Mesendoderm (in vitro differentiated cells): ENCODE measurements around the gene WNK2.
A peak's percentile ranks its signal among the peaks of the same experiment; 100 is the strongest.

Experiments
- DNase-seq: peaks from one replicate; pipeline ENCODE4 v3.0.0; 2013
- H2AK5ac ChIP-seq: 2 replicates; pipeline ENCODE4 v1.6.1; 2013; ENCODE audit warnings: low read length, inconsistent platforms
- H2BK120ac ChIP-seq: 2 replicates; pipeline ENCODE4 v1.6.1; 2013; ENCODE audit warnings: low read depth, mild to moderate bottlenecking, low read length, moderate library complexity, mixed read lengths
- H2BK15ac ChIP-seq: replicated peaks from 2 replicates; pipeline ENCODE4 v1.6.1; 2013; ENCODE audit warnings: low read depth, mild to moderate bottlenecking, moderate library complexity
- H2BK5ac ChIP-seq: 2 replicates; pipeline ENCODE4 v1.6.1; 2013; ENCODE audit warnings: low read length, inconsistent platforms
- H3K18ac ChIP-seq: 2 replicates; pipeline ENCODE4 v1.6.1; 2013; ENCODE audit warnings: mild to moderate bottlenecking, low read length, mixed read lengths
- H3K23ac ChIP-seq: one replicate; pipeline ENCODE4 v1.6.1; 2013; ENCODE audit warnings: low read length
- H3K27ac ChIP-seq: 2 replicates; pipeline ENCODE4 v1.5.1; 2013; ENCODE audit warnings: low read depth, mild to moderate bottlenecking, inconsistent platforms, low read length, moderate library complexity
- H3K27me3 ChIP-seq: 2 replicates; pipeline ENCODE4 v1.6.1; 2013; ENCODE audit warnings: low read length, control low read depth, mild to moderate bottlenecking, inconsistent platforms; ENCODE audit not compliant: insufficient read depth, poor library complexity
- H3K36me3 ChIP-seq: 2 replicates; pipeline ENCODE4 v1.6.1; 2013; ENCODE audit warnings: low read length, inconsistent platforms; ENCODE audit not compliant: control insufficient read depth, insufficient read depth
- H3K4ac ChIP-seq: one replicate; pipeline ENCODE4 v1.6.1; 2013; ENCODE audit warnings: low read depth, mild to moderate bottlenecking, low read length, moderate library complexity
- H3K4me1 ChIP-seq: 2 replicates; pipeline ENCODE4 v1.6.1; 2013; ENCODE audit warnings: low read depth, low read length, inconsistent platforms; ENCODE audit not compliant: control insufficient read depth
- H3K4me2 ChIP-seq: 2 replicates; pipeline ENCODE4 v1.6.1; 2013; ENCODE audit warnings: low read length
- H3K4me3 ChIP-seq: 2 replicates; pipeline ENCODE4 v1.5.1; 2013; ENCODE audit warnings: mild to moderate bottlenecking, low read length
- H3K56ac ChIP-seq: one replicate; pipeline ENCODE4 v1.6.1; 2013; ENCODE audit warnings: low read length
- H3K79me1 ChIP-seq: 2 replicates; pipeline ENCODE4 v1.6.1; 2013; ENCODE audit warnings: low read length, inconsistent platforms
- H3K79me2 ChIP-seq: 2 replicates; pipeline ENCODE4 v1.6.1; 2013; ENCODE audit warnings: mild to moderate bottlenecking, low read length; ENCODE audit not compliant: control insufficient read depth, insufficient read depth
- H3K9ac ChIP-seq: 2 replicates; pipeline ENCODE4 v1.6.1; 2013; ENCODE audit warnings: low read length, inconsistent platforms
- H4K5ac ChIP-seq: one replicate; pipeline ENCODE4 v1.6.1; 2013; ENCODE audit warnings: low read length
- H4K8ac ChIP-seq: one replicate; pipeline ENCODE4 v1.6.1; 2013; ENCODE audit warnings: low read depth, mild to moderate bottlenecking, control low read depth, low read length, moderate library complexity
- WGBS: extraction: QIAGEN DNeasy Blood & Tissue Kit; methylation state at CpG from one replicate; pipeline ENCODE4 v1.1.7; 2013; ENCODE audit warnings: low lambda C conversion rate, missing lambda C conversion rate; ENCODE audit not compliant: insufficient coverage; ENCODE audit errors: extremely low coverage; 5-methylcytosine and 5-hydroxymethylcytosine counted together

WNK2 gene

DNA sequence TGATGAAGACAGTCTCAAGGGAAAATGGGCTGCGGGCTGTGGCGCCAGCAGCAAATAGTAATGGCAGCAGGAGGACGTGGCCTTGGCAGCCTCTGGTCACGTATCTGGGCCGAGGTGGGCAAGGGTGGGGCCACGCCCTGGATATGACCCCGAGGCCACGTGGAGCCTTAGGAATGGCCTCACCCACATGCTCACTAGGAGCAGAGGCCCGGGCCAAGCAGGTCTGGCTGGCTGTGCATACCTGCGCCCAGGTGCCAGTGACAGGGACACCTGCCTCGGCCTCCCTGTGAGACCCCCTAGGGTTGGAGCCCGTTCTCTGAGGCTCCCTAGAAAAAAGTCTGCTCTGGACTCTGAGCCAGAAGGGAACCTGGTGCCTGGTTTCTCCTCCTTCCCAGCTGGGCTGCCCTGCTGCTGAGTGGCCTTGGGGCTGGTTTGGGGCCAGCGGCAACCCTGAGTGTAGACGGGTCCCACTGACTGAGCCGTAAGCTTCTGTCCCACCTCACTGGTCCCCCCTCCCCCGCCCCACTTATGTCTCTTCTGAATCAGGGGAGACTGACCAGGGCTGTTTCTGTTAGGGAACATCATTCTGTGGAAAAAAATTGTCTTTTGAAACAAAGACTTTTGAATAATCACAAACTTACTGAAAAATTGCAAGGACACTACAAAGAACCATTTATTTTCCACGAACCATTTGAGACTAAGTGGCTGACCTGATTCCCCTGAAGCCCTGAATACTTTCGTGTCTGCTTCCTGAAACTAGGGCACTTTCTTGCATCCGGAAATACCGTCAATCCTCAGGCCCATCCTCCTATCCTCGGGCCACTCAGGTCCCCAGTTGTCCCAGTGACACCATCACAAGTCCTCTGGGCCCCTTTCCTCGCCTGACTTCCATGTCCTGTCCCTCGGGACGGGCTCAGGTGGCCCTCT is 60.8 kb downstream of the WNK2 start:
- Histone ChIP-seq H3K56ac (peak overlapping the region; percentile 15), H3K79me1 (no peaks in the 10 kb centered on the region), H3K4me1 (no peaks in the 10 kb centered on the region), H3K27me3 (no peaks in the 10 kb centered on the region), H3K36me3 (no peaks in the 10 kb centered on the region), H3K23ac (no peak overlapping the region), H3K4ac (no peak overlapping the region), H3K4me3 (no peak overlapping the region), H3K18ac (no peak overlapping the region), H3K79me2 (no peaks in the 10 kb centered on the region), H2BK15ac (no peak overlapping the region), H4K5ac (no peak overlapping the region), H2BK120ac (no peak overlapping the region), H4K8ac (no peak overlapping the region), H3K4me2 (no peak overlapping the region), H3K27ac (no peak overlapping the region), H2AK5ac (no peak overlapping the region), H3K9ac (no peak overlapping the region), H2BK5ac (no peak overlapping the region)
- DNase-seq, result no peak
- no CpG with 5 or more reads among the region's 24 CpGs for WGBS

DNA sequence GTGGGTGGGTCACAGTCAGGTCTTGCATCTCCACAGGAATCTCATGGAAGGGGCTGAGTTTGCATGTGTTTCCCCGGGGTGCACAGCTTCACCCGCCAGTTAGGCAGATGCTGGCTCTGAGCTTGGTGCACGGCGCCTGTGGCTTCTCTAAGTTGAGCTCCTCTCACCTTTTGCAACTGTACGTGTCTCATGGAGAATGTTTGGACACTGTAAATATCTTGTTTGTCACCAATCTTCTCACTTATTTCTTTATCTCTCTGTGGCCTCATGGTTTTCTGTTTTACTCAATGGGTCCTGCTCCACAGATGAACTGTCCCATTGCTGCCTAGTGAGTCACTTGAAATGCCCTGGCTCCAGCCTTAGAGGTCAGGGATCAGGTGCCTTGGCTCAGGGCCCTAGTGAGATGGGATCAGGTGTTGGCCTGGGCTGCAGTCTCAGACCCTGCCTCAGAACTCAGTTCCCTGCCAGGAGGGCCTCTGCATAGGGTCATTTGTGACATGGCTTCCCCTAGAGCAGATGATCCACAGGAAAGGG is 61.6 kb downstream of the WNK2 start:
- Histone ChIP-seq H3K27ac (no peak overlapping the region), H3K36me3 (no peaks in the 10 kb centered on the region), H3K4me2 (no peak overlapping the region), H4K5ac (no peak overlapping the region), H3K79me2 (no peaks in the 10 kb centered on the region), H3K9ac (no peak overlapping the region), H3K79me1 (no peaks in the 10 kb centered on the region), H2BK120ac (no peak overlapping the region), H3K27me3 (no peaks in the 10 kb centered on the region), H3K56ac (no peak overlapping the region), H3K4ac (no peak overlapping the region), H2BK5ac (no peak overlapping the region), H3K18ac (no peak overlapping the region), H3K4me1 (no peaks in the 10 kb centered on the region), H3K23ac (no peak overlapping the region), H2BK15ac (no peak overlapping the region), H4K8ac (no peak overlapping the region), H2AK5ac (no peak overlapping the region), H3K4me3 (no peak overlapping the region)
- no peak for DNase-seq
- no CpG with 5 or more reads among the region's 5 CpGs for WGBS

DNA sequence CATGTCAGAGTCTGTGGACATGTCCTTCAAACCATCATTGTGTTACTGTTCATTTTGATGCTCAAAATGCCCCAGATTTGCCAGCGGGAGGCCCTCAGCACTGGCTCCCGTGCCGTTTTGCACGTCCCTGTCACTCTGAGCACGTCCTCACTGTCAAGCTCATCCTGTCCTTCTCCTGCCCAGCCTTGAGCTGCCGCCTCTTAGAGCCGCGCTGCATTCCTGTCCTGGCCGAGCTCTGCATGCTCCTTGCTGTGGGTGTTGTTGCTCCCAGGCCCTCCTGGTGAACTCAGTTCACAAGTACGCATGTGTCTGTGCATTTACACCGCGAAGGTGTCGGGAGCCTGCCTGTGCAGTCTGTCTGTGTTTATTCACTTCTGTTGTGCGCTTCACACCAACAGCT is 62.2 kb downstream of the WNK2 start:
- no peaks in the 10 kb centered on the region for H3K36me3 ChIP-seq
- no peaks in the 10 kb centered on the region for H3K27me3 ChIP-seq
- H2BK5ac ChIP-seq, result no peak overlapping the region
- H4K5ac ChIP-seq, result no peak overlapping the region
- H2AK5ac ChIP-seq, result no peak overlapping the region
- H3K79me1 ChIP-seq, result no peaks in the 10 kb centered on the region
- DNase-seq, result no peak
- no peak overlapping the region for H3K23ac ChIP-seq
- H3K4me2 ChIP-seq, result no peak overlapping the region
- H2BK15ac ChIP-seq, result no peak overlapping the region
- no peak overlapping the region for H3K4ac ChIP-seq
- no peak overlapping the region for H3K56ac ChIP-seq
- no peak overlapping the region for H4K8ac ChIP-seq
- no peak overlapping the region for H3K27ac ChIP-seq
- no CpG with 5 or more reads among the region's 14 CpGs for WGBS
- no peaks in the 10 kb centered on the region for H3K79me2 ChIP-seq
- no peak overlapping the region for H3K9ac ChIP-seq
- no peaks in the 10 kb centered on the region for H3K4me1 ChIP-seq
- H3K18ac ChIP-seq, result no peak overlapping the region
- no peak overlapping the region for H2BK120ac ChIP-seq
- H3K4me3 ChIP-seq, result no peak overlapping the region

DNA sequence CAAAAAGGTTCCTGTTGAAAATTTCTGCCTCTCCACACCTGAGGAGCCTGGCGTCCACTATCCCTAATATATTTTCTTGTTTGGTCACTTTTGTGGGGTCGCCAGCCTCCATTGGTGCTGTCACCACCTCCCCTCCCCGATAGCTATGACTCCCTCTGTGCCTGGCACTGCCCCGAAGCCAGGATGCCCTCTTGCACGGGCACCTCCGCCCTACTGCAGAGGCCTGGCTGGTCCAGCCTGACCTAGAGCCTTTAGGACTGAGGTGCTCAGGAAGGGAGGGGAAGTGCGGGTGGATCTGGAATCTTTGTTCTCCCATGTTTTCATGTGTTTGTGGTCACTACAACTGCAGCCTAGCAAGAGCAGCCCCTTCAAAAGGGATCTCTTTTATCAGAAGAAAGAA is 62.6 kb downstream of the WNK2 start:
- no peak overlapping the region for H2BK5ac ChIP-seq
- H3K4me1 ChIP-seq, result no peaks in the 10 kb centered on the region
- no peaks in the 10 kb centered on the region for H3K27me3 ChIP-seq
- H3K27ac ChIP-seq, result no peak overlapping the region
- no peak overlapping the region for H3K4me2 ChIP-seq
- H3K79me1 ChIP-seq, result no peaks in the 10 kb centered on the region
- H4K5ac ChIP-seq, result no peak overlapping the region
- WGBS, result no CpG with 5 or more reads among the region's 7 CpGs
- no peak overlapping the region for H3K4me3 ChIP-seq
- no peak for DNase-seq
- no peak overlapping the region for H2BK120ac ChIP-seq
- H4K8ac ChIP-seq, result no peak overlapping the region
- no peak overlapping the region for H3K4ac ChIP-seq
- H3K9ac ChIP-seq, result no peak overlapping the region
- H3K36me3 ChIP-seq, result no peaks in the 10 kb centered on the region
- no peak overlapping the region for H3K56ac ChIP-seq
- H3K18ac ChIP-seq, result no peak overlapping the region
- no peak overlapping the region for H2BK15ac ChIP-seq
- no peak overlapping the region for H3K23ac ChIP-seq
- H3K79me2 ChIP-seq, result no peaks in the 10 kb centered on the region
- H2AK5ac ChIP-seq, result no peak overlapping the region

DNA sequence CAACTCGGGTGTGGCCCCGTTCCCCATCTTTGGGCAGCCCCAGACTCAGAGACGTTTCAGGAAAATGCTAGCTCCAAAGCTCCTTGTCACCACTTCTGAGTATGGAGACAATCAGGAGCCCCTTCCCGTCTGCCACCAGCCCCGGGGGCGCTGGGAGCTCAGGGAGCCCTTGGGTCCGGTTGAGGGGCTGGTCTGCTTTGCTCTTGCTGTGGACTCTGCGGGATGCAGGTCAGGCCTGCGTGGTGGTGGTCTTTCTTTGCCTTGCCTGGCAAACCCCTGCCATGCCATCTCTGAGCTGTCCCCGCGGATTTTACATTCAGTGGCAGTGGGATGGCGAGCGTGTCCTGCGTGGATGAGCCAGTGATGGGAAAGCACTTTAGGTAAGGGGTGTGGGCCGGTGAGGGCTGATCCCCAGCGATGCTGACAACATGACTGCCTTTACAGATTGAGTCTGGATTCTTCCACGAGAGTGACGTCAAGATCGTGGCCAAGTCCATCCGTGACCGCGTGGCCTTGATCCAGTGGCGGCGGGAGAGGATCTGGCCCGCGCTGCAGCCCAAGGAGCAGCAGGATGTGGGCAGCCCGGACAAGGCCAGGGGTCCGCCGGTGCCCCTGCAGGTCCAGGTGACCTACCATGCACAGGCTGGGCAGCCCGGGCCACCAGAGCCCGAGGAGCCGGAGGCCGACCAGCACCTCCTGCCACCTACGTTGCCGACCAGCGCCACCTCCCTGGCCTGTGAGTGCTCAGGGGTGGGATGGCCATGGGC is 63.3 kb downstream of the WNK2 start:
- no peaks in the 10 kb centered on the region for H3K79me1 ChIP-seq
- no peak overlapping the region for H3K23ac ChIP-seq
- H3K4ac ChIP-seq, result no peak overlapping the region
- H4K5ac ChIP-seq, result no peak overlapping the region
- H3K56ac ChIP-seq, result no peak overlapping the region
- no peaks in the 10 kb centered on the region for H3K4me1 ChIP-seq
- no peaks in the 10 kb centered on the region for H3K79me2 ChIP-seq
- H3K9ac ChIP-seq, result no peak overlapping the region
- H3K27ac ChIP-seq, result no peak overlapping the region
- no peak overlapping the region for H4K8ac ChIP-seq
- no peak overlapping the region for H2BK120ac ChIP-seq
- WGBS, result no CpG with 5 or more reads among the region's 36 CpGs
- no peak overlapping the region for H3K4me3 ChIP-seq
- no peak overlapping the region for H2BK5ac ChIP-seq
- H3K4me2 ChIP-seq, result no peak overlapping the region
- H2AK5ac ChIP-seq, result no peak overlapping the region
- no peak for DNase-seq
- H2BK15ac ChIP-seq, result no peak overlapping the region
- no peak overlapping the region for H3K18ac ChIP-seq
- no peaks in the 10 kb centered on the region for H3K27me3 ChIP-seq
- no peaks in the 10 kb centered on the region for H3K36me3 ChIP-seq
